GM21528 (cell line): Measurements from ENCODE around the gene PRSS2.
A peak's percentile ranks its signal among the peaks of the same experiment; 100 is the strongest.

Source experiments
- ATAC-seq: cut with Tn5 transposase; IDR thresholded peaks from one replicate; pipeline ENCODE4 v1.9.1; 2021; ENCODE audit warnings: mild to moderate bottlenecking, moderate library complexity; ENCODE audit not compliant: unreplicated experiment, low FRiP score

PRSS2 gene

GRCh38 chr7:142800088-142800487 is 29.3 kb downstream of the PRSS2 start:
- ATAC-seq: no peak

- no peak for ATAC-seq
Measured at GRCh38 chr7:142800699-142801260, 30.0 kb downstream of the PRSS2 start.

GRCh38 chr7:142801601-142802295 is 31.0 kb downstream of the PRSS2 start:
- ATAC-seq: no peak

- no peak for ATAC-seq
Measured at GRCh38 chr7:142802301-142802700, 31.5 kb downstream of the PRSS2 start.

- no peak for ATAC-seq
Measured at GRCh38 chr7:142803901-142804300, 33.1 kb downstream of the PRSS2 start.

- ATAC-seq: no peak
Measured at GRCh38 chr7:142804728-142805207, 34.0 kb downstream of the PRSS2 start.

- ATAC-seq: no peak
Measured at GRCh38 chr7:142805350-142806021, 34.7 kb downstream of the PRSS2 start.

GRCh38 chr7:142806022-142806356 is 35.2 kb downstream of the PRSS2 start:
- ATAC-seq: no peak

- ATAC-seq: no peak
Measured at GRCh38 chr7:142806957-142807356, 36.2 kb downstream of the PRSS2 start.

- no peak for ATAC-seq
Measured at GRCh38 chr7:142807855-142808460, 37.2 kb downstream of the PRSS2 start.

- peak; percentile 37 for ATAC-seq
Measured at GRCh38 chr7:142808461-142808801, 37.7 kb downstream of the PRSS2 start.

- peak; percentile 95 for ATAC-seq
Measured at GRCh38 chr7:142808802-142809583, 38.2 kb downstream of the PRSS2 start.

- ATAC-seq: no peak
Measured at GRCh38 chr7:142809671-142810070, 38.9 kb downstream of the PRSS2 start.

- ATAC-seq: no peak
Measured at GRCh38 chr7:142811154-142811737, 40.5 kb downstream of the PRSS2 start.

- no peak for ATAC-seq
Measured at GRCh38 chr7:142812437-142813215, 41.9 kb downstream of the PRSS2 start.

- no peak for ATAC-seq
Measured at GRCh38 chr7:142813226-142813625, 42.5 kb downstream of the PRSS2 start.

- ATAC-seq: no peak
Measured at GRCh38 chr7:142813699-142814098, 42.9 kb downstream of the PRSS2 start.

GRCh38 chr7:142814451-142814850 is 43.7 kb downstream of the PRSS2 start:
- no peak for ATAC-seq

- no peak for ATAC-seq
Measured at GRCh38 chr7:142815134-142815533, 44.4 kb downstream of the PRSS2 start.

GRCh38 chr7:142817506-142817905 is 46.7 kb downstream of the PRSS2 start:
- no peak for ATAC-seq
